K562 (cell line): Measurements from ENCODE around the gene HAPLN2. TPM values are rescaled to one million over a fixed set of nuclear protein-coding genes. Genes with fewer than 3 reads are reported as not detected.

Experiments used
- ASH1L ChIP-seq: fragments of 450-650 bp; IDR thresholded peaks from 2 replicates; pipeline ENCODE4 v1.6.1; 2018; ENCODE audit warnings: borderline replicate concordance, mild to moderate bottlenecking, low read depth; ENCODE audit not compliant: partially characterized antibody
- EZH2 ChIP-seq: IDR thresholded peaks from 2 replicates; pipeline ENCODE4 v1.6.1; 2012; ENCODE audit warnings: low read depth, mild to moderate bottlenecking, inconsistent platforms, low read length, borderline replicate concordance
- FOXM1 ChIP-seq, 2 experiments: fragments of 450-650 bp in 1 of 2; sonication (generic) in 1 of 2; formaldehyde crosslinking in 1 of 2; IDR thresholded peaks; 2 replicates each; pipeline versions ENCODE4 v1.6.1 to v1.9.0; 2017 to 2022; ENCODE audit warnings: low read depth in 2 of 2, mild to moderate bottlenecking in 2 of 2, missing genetic modification reagents in 1 of 2, moderate library complexity in 1 of 2
- NCOA4 ChIP-seq: fragments of 450-650 bp; IDR thresholded peaks from 2 replicates; pipeline ENCODE4 v1.6.1; 2018; ENCODE audit warnings: mild to moderate bottlenecking; ENCODE audit not compliant: partially characterized antibody
- NFE2L1 ChIP-seq: fragments of 450-650 bp; IDR thresholded peaks from 2 replicates; pipeline ENCODE4 v1.6.1; 2016; ENCODE audit warnings: missing genetic modification characterization, low read depth, mild to moderate bottlenecking, missing compliant biosample characterization, moderate library complexity, borderline replicate concordance
- NFYB ChIP-seq: IDR thresholded peaks from 2 replicates; pipeline ENCODE4 v1.6.1; 2011; ENCODE audit warnings: mild to moderate bottlenecking, moderate library complexity; ENCODE audit not compliant: insufficient read length; ENCODE audit errors: extremely low read depth
- NR2C2 ChIP-seq, 2 experiments: fragments of 200-800 bp in 1 of 2; sonication (Bioruptor generic) in 1 of 2; sonication (generic) in 1 of 2; formaldehyde crosslinking in 1 of 2; IDR thresholded peaks; 2 replicates each; pipeline versions ENCODE4 v1.6.1 to v1.8.0; 2016 to 2022; ENCODE audit warnings: mild to moderate bottlenecking in 1 of 2, missing compliant biosample characterization in 1 of 2, missing genetic modification characterization in 1 of 2, missing genetic modification reagents in 1 of 2
- POLR2A ChIP-seq: fragments of 450-650 bp; conservative IDR thresholded peaks from 2 replicates; pipeline ENCODE4 v1.6.1; 2016
- POLR2AphosphoS2 ChIP-seq: IDR thresholded peaks from 2 replicates; pipeline ENCODE4 v1.6.1; 2012; ENCODE audit warnings: low read length, improper control_type of control experiment
- PURB ChIP-seq: sonication (generic); formaldehyde crosslinking; IDR thresholded peaks from 2 replicates; pipeline ENCODE4 v1.9.0; 2021; ENCODE audit warnings: low read depth, mild to moderate bottlenecking, missing genetic modification reagents
- SUPT5H ChIP-seq: fragments of 450-650 bp; IDR thresholded peaks from 2 replicates; pipeline ENCODE4 v1.6.1; 2016
- TCFL5 ChIP-seq: fragments of 250-450 bp; sonication (Bioruptor Pico); conservative IDR thresholded peaks from 2 replicates; pipeline ENCODE4 v1.6.1; 2021; ENCODE audit warnings: mild to moderate bottlenecking, moderate library complexity, matching md5 sums
- ZBTB8A ChIP-seq: fragments of 450-650 bp; IDR thresholded peaks from 2 replicates; pipeline ENCODE4 v1.6.1; 2018; ENCODE audit warnings: mild to moderate bottlenecking, moderate library complexity; ENCODE audit not compliant: partially characterized antibody
- ZNF184 ChIP-seq: sonication (generic); formaldehyde crosslinking; IDR thresholded peaks from 2 replicates; pipeline ENCODE4 v1.5.0; 2020; ENCODE audit warnings: missing genetic modification reagents
- polyA plus RNA-seq, 8 experiments: library from polyadenylated mRNA; depleted of rRNA in 4 of 8; stranded (reverse) in 5 of 8; unstranded in 3 of 8; fragments of >200 nt; fragmentation: Nextera tagmentation in 2 of 8; fragmentation: Illumina TruSeq in 1 of 8; extraction: Ambion mirVana in 2 of 8; extraction: Trizol in 1 of 8; gene quantifications; 2 replicates each; pipeline versions ENCODE4 v1.2.1 to v1.2.3, GENCODE V29; 2011 to 2014; ENCODE audit warnings: inconsistent platforms in 1 of 8, missing spikeins in 1 of 8
- total RNA-seq, 7 experiments: library from RNA; depleted of rRNA in 6 of 7; stranded (reverse); fragments of >200 nt in 6 of 7; fragmentation: Illumina TruSeq in 2 of 7; extraction: Trizol in 2 of 7; gene quantifications; 2 replicates each; pipeline versions ENCODE4 v1.2.1 to v1.2.3, GENCODE V29; 2011 to 2021; ENCODE audit warnings: low replicate concordance in 1 of 7
- TF ChIP-seq, protein P1 (sequence below): sonication (generic); formaldehyde crosslinking; IDR thresholded peaks from 2 replicates; pipeline ENCODE4 v1.8.0; 2022; ENCODE audit warnings: mild to moderate bottlenecking, missing genetic modification reagents
- TF ChIP-seq, protein P2 (sequence below): fragments of 450-650 bp; conservative IDR thresholded peaks from 2 replicates; pipeline ENCODE4 v1.6.1; 2016; ENCODE audit warnings: missing genetic modification characterization, low read depth, mild to moderate bottlenecking, missing compliant biosample characterization, moderate library complexity
- TF ChIP-seq, protein P3 (sequence below): sonication (generic); formaldehyde crosslinking; IDR thresholded peaks from 2 replicates; pipeline ENCODE4 v1.8.1; 2023; ENCODE audit warnings: mild to moderate bottlenecking, missing genetic modification reagents
- TF ChIP-seq, protein P4 (sequence below): fragments of 450-650 bp; formaldehyde crosslinking; IDR thresholded peaks from 2 replicates; pipeline ENCODE4 v1.4.0; 2020; ENCODE audit warnings: mild to moderate bottlenecking
- TF ChIP-seq, protein P5 (sequence below): fragments of 250-450 bp; sonication (Bioruptor Pico); IDR thresholded peaks from 2 replicates; pipeline ENCODE4 v1.5.0; 2022; ENCODE audit warnings: mild to moderate bottlenecking

Gene HAPLN2
- total and polyA plus RNA-seq, 9 of the 15 experiments (the other 6 are each of a cell fraction or from before 2014, with no cell fraction given): 0.14 to 5.2 (median 3.8) TPM; not detected in 4

DNA sequence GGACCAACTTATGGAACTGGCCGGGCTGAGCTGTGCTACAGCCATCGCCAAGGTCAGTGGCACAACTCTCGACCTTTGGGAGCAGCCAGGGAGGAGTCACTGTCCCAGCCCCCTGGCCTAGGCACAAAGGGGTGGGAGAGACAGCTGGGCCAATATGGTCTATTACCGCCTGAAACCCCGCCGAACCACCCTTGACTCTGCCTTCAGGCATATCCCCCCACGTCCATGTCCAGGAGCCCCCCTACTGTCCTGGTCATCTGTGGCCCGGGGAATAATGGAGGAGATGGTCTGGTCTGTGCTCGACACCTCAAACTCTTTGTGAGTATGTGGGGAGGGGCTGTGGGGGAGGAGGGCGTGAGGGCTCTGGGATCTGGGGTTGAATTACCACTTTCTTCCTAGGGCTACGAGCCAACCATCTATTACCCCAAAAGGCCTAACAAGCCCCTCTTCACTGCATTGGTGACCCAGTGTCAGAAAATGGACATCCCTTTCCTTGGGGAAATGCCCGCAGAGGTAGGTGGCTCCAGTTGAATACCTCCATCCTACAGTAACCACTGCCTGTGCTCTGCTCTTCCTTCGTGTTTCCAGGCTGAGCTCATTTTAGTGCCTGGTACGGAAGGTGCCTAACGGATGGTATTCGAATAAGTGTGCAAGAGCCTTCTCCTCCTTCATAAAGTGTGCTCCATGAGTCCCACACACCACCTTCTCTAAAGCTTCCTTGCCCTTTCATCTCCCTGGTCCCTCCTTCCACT lies 26.9 kb upstream of the HAPLN2 start (continued):
- TF ChIP-seq, protein P1, sequence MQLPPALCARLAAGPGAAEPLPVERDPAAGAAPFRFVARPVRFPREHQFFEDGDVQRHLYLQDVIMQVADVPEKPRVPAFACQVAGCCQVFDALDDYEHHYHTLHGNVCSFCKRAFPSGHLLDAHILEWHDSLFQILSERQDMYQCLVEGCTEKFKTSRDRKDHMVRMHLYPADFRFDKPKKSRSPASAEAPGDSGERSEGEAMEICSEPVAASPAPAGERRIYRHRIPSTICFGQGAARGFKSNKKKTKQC (CRISPR knock-in tag): no peak
- no peak for TF ChIP-seq NCOA4
- TF ChIP-seq POLR2A: peak; percentile 68
- TF ChIP-seq NFE2L1 (tag): no peak
- 0 out of 2 replicates have a peak, but pooled peaks have one; percentile 36 for TF ChIP-seq NR2C2 (CRISPR knock-in tag; IDR thresholded peaks at IDR 0.05)
- TF ChIP-seq NR2C2 (tag; IDR thresholded peaks at IDR 0.05): no peak
- TF ChIP-seq, protein P2, sequence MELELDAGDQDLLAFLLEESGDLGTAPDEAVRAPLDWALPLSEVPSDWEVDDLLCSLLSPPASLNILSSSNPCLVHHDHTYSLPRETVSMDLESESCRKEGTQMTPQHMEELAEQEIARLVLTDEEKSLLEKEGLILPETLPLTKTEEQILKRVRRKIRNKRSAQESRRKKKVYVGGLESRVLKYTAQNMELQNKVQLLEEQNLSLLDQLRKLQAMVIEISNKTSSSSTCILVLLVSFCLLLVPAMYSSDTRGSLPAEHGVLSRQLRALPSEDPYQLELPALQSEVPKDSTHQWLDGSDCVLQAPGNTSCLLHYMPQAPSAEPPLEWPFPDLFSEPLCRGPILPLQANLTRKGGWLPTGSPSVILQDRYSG: no peak
- TF ChIP-seq ZBTB8A: no peak
- no peak for TF ChIP-seq PURB
- no peak for TF ChIP-seq EZH2
- TF ChIP-seq TCFL5 (CRISPR knock-in tag): no peak
- TF ChIP-seq, protein P3, sequence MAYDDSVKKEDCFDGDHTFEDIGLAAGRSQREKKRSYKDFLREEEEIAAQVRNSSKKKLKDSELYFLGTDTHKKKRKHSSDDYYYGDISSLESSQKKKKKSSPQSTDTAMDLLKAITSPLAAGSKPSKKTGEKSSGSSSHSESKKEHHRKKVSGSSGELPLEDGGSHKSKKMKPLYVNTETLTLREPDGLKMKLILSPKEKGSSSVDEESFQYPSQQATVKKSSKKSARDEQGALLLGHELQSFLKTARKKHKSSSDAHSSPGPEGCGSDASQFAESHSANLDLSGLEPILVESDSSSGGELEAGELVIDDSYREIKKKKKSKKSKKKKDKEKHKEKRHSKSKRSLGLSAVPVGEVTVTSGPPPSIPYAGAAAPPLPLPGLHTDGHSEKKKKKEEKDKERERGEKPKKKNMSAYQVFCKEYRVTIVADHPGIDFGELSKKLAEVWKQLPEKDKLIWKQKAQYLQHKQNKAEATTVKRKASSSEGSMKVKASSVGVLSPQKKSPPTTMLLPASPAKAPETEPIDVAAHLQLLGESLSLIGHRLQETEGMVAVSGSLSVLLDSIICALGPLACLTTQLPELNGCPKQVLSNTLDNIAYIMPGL (CRISPR knock-in tag): 0 out of 2 replicates have a peak, but pooled peaks have one; percentile 77
- TF ChIP-seq SUPT5H: peak; percentile 40
- TF ChIP-seq, protein P4, sequence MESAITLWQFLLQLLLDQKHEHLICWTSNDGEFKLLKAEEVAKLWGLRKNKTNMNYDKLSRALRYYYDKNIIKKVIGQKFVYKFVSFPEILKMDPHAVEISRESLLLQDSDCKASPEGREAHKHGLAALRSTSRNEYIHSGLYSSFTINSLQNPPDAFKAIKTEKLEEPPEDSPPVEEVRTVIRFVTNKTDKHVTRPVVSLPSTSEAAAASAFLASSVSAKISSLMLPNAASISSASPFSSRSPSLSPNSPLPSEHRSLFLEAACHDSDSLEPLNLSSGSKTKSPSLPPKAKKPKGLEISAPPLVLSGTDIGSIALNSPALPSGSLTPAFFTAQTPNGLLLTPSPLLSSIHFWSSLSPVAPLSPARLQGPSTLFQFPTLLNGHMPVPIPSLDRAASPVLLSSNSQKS (CRISPR knock-in tag): no peak
- TF ChIP-seq POLR2AphosphoS2: peak; percentile 10; the same call in 1 of the 2 replicates
- no peak for TF ChIP-seq FOXM1 (IDR thresholded peaks at IDR 0.05; ENCODE audit: low read depth)
- TF ChIP-seq FOXM1 (CRISPR knock-in tag; IDR thresholded peaks at IDR 0.05; ENCODE audit: low read depth): 0 out of 2 replicates have a peak, but pooled peaks have one; percentile 15
- TF ChIP-seq, protein P5, sequence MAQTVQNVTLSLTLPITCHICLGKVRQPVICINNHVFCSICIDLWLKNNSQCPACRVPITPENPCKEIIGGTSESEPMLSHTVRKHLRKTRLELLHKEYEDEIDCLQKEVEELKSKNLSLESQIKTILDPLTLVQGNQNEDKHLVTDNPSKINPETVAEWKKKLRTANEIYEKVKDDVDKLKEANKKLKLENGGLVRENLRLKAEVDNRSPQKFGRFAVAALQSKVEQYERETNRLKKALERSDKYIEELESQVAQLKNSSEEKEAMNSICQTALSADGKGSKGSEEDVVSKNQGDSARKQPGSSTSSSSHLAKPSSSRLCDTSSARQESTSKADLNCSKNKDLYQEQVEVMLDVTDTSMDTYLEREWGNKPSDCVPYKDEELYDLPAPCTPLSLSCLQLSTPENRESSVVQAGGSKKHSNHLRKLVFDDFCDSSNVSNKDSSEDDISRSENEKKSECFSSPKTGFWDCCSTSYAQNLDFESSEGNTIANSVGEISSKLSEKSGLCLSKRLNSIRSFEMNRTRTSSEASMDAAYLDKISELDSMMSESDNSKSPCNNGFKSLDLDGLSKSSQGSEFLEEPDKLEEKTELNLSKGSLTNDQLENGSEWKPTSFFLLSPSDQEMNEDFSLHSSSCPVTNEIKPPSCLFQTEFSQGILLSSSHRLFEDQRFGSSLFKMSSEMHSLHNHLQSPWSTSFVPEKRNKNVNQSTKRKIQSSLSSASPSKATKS (CRISPR knock-in tag): no peak
- TF ChIP-seq ASH1L: no peak
- TF ChIP-seq NFYB: no peak
- no peak for TF ChIP-seq ZNF184 (CRISPR knock-in tag)
